PC-9 (cell line): Measurements from ENCODE around the gene CAMK2B. TPM values are rescaled to one million over a fixed set of nuclear protein-coding genes. Genes with fewer than 3 reads are reported as not detected.

Experiments
- BruUV-seq: library from RNA; stranded (reverse); fragments of 400-500 nt; replicated peaks from 2 replicates; lab custom pipeline; 2021; lab: Mats Ljungman, UMichigan
- CTCF ChIA-PET: fragments of 300-600 bp; sonication (Branson Sonifier 250); formaldehyde crosslinking; loops from one replicate; lab custom pipeline; 2022; ENCODE audit warnings: antibody characterized with exemption; lab: Charles Lee
- POLR2A ChIA-PET: fragments of 300-600 bp; sonication (Branson Sonifier 250); formaldehyde crosslinking; loops from one replicate; lab custom pipeline; 2022; ENCODE audit warnings: antibody characterized with exemption; ENCODE audit not compliant: unreplicated experiment; lab: Charles Lee
- DNase-seq, 2 experiments: peaks; one replicate each; pipeline versions ENCODE4 v3.0.0 to v3.0.0-alpha.2; 2015 to 2022; ENCODE audit warnings: mixed read lengths in 1 of 2
- H2AFZ ChIP-seq: fragments of 200-600 bp; sonication (generic); 2 replicates; pipeline ENCODE4 v1.8.1; 2017; ENCODE audit warnings: antibody characterized with exemption
- H3F3A ChIP-seq: fragments of 200-600 bp; sonication (generic); 2 replicates; pipeline ENCODE4 v1.8.1; 2017; ENCODE audit warnings: antibody characterized with exemption, mild to moderate bottlenecking, low read depth; ENCODE audit not compliant: insufficient read depth
- H3K27ac ChIP-seq: fragments of 200-600 bp; sonication (generic); 2 replicates; pipeline ENCODE4 v1.6.1; 2016; ENCODE audit warnings: mixed run types
- H3K27me3 ChIP-seq: fragments of 200-600 bp; sonication (generic); 2 replicates; pipeline ENCODE4 v1.6.1; 2016; ENCODE audit warnings: low read depth, mixed run types; ENCODE audit not compliant: insufficient read depth
- H3K36me3 ChIP-seq: fragments of 200-600 bp; sonication (generic); 2 replicates; pipeline ENCODE4 v1.6.1; 2016; ENCODE audit warnings: low read depth, mixed run types
- H3K4me1 ChIP-seq: fragments of 200-600 bp; sonication (generic); replicated peaks from 2 replicates; pipeline ENCODE4 v1.6.1; 2016; ENCODE audit warnings: mixed run types; ENCODE audit not compliant: insufficient read depth
- H3K4me2 ChIP-seq: fragments of 200-600 bp; sonication (generic); 2 replicates; pipeline ENCODE4 v1.6.1; 2017; ENCODE audit warnings: mixed run types
- H3K4me3 ChIP-seq: fragments of 200-600 bp; sonication (generic); 2 replicates; pipeline ENCODE4 v1.6.1; 2016; ENCODE audit warnings: mixed run types
- H3K79me2 ChIP-seq: fragments of 200-600 bp; sonication (generic); 2 replicates; pipeline ENCODE4 v1.6.1; 2017; ENCODE audit warnings: low read depth, mixed run types
- H3K9me2 ChIP-seq: fragments of 200-600 bp; sonication (generic); 2 replicates; pipeline ENCODE4 v1.8.1; 2017; ENCODE audit warnings: mild to moderate bottlenecking; ENCODE audit not compliant: insufficient read depth
- H3K9me3 ChIP-seq: fragments of 200-600 bp; sonication (generic); 2 replicates; pipeline ENCODE4 v1.8.1; 2016; ENCODE audit warnings: low read depth; ENCODE audit not compliant: insufficient read depth
- H4K20me1 ChIP-seq: fragments of 200-600 bp; sonication (generic); 2 replicates; pipeline ENCODE4 v1.8.1; 2017; ENCODE audit not compliant: insufficient read depth
- CTCF ChIP-seq: fragments of 200-600 bp; sonication (generic); conservative IDR thresholded peaks from 2 replicates; pipeline ENCODE4 v1.6.1; 2017; ENCODE audit warnings: mixed run types, antibody characterized with exemption, mild to moderate bottlenecking, moderate library complexity
- EZH2 ChIP-seq: fragments of 200-600 bp; sonication (generic); IDR thresholded peaks from 2 replicates; pipeline ENCODE4 v1.8.0; 2017; ENCODE audit warnings: antibody characterized with exemption, low read depth
- intact Hi-C: fragments of 100-400 bp; cut with micrococcal nuclease; formaldehyde crosslinking; loops from one replicate; pipeline ENCODE4 v1.10.0; 2022; ENCODE audit not compliant: unreplicated experiment
- total RNA-seq: library from RNA; stranded (reverse); gene quantifications from 2 replicates; pipeline ENCODE4 v1.2.3, GENCODE V29; 2021

CAMK2B gene
- total RNA-seq, 1 experiment from 2014 or later = 0.15 TPM

- H3K27me3 ChIP-seq = no peaks in the 10 kb centered on the region
- no peaks in the 10 kb centered on the region for H3K79me2 ChIP-seq
- H3K9me2 ChIP-seq = no peaks in the 10 kb centered on the region
- intact Hi-C loops = no loop called here
- H3K4me2 ChIP-seq = peak overlapping the region; percentile 65; the same call in 1 of the 2 replicates
- H3K36me3 ChIP-seq = no peaks in the 10 kb centered on the region
- H3K4me3 ChIP-seq = no peak overlapping the region
- BruUV-seq = no TSS peak
- peaks cover 38% of the 10 kb centered on the region for H3K4me1 ChIP-seq
- CTCF ChIA-PET = interaction anchor here (0.5 kb wide), 1 partner anchor 118 kb away, joined by 3 read pairs; no protein-coding TSS in a partner anchor
- no peak for TF ChIP-seq CTCF
- TF ChIP-seq EZH2 = no peak
- H2AFZ ChIP-seq = no peak overlapping the region
- H4K20me1 ChIP-seq = no peaks in the 10 kb centered on the region
- peaks cover 25% of the 10 kb centered on the region; the same call in 1 of the 2 replicates for H3F3A ChIP-seq
- POLR2A ChIA-PET = interaction anchor here (0.6 kb wide), 1 partner anchor 132 kb away, joined by 4 read pairs; no protein-coding TSS in a partner anchor
- H3K27ac ChIP-seq = no peak overlapping the region
- no peak for DNase-seq
- peaks cover 5% of the 10 kb centered on the region for H3K9me3 ChIP-seq
Observed at GRCh38 chr7:44185729-44186128, 139.7 kb downstream of the CAMK2B start.

GRCh38 chr7:44184873-44185446 lies 140.4 kb downstream of the CAMK2B start:
- Histone ChIP-seq H4K20me1 (no peaks in the 10 kb centered on the region), H2AFZ (no peak overlapping the region; the same call in 1 of the 2 replicates), H3K27ac (peak overlapping the region; percentile 35), H3K4me2 (peak overlapping the region; percentile 65), H3K4me3 (0 out of 2 replicates have a peak overlapping the region, but pooled peaks have one; percentile 17), H3K79me2 (no peaks in the 10 kb centered on the region), H3K36me3 (no peaks in the 10 kb centered on the region), H3K27me3 (no peaks in the 10 kb centered on the region), H3K4me1 (peaks cover 45% of the 10 kb centered on the region), H3K9me2 (no peaks in the 10 kb centered on the region), H3F3A (peaks cover 31% of the 10 kb centered on the region), H3K9me3 (peaks cover 5% of the 10 kb centered on the region)
- no peak for DNase-seq
- intact Hi-C loops = loop anchor here (1.0 to 5.0 kb wide), 3 partner anchors 22 to 103 kb away; partner anchors contain the start of gene POLM
- BruUV-seq = no TSS peak
- CTCF ChIA-PET = no interaction called here
- POLR2A ChIA-PET = interaction anchor here (0.6 kb wide), 1 partner anchor 131 kb away, joined by 4 read pairs; no protein-coding TSS in a partner anchor
- no peak for TF ChIP-seq CTCF
- TF ChIP-seq EZH2 = no peak

- no peak overlapping the region for H3K4me3 ChIP-seq
- ChIA-PET CTCF (no interaction called here), POLR2A (no interaction called here)
- H3K27ac ChIP-seq = peak overlapping the region; percentile 35
- H3K27me3 ChIP-seq = no peaks in the 10 kb centered on the region
- BruUV-seq = no TSS peak
- peaks cover 5% of the 10 kb centered on the region for H3K9me3 ChIP-seq
- peaks cover 51% of the 10 kb centered on the region for H3K4me1 ChIP-seq
- H3K79me2 ChIP-seq = no peaks in the 10 kb centered on the region
- intact Hi-C loops = loop anchor here (1.0 to 5.0 kb wide), 3 partner anchors 21 to 102 kb away; partner anchors contain the start of gene POLM
- peak; percentile 90 to 99 for DNase-seq
- H3K4me2 ChIP-seq = peak overlapping the region; percentile 65
- H3F3A ChIP-seq = peaks cover 36% of the 10 kb centered on the region
- TF ChIP-seq EZH2 = no peak
- TF ChIP-seq CTCF = no peak
- no peaks in the 10 kb centered on the region for H3K36me3 ChIP-seq
- H4K20me1 ChIP-seq = no peaks in the 10 kb centered on the region
- H3K9me2 ChIP-seq = no peaks in the 10 kb centered on the region
- no peak overlapping the region for H2AFZ ChIP-seq
Observed at GRCh38 chr7:44184206-44184872, 141.1 kb downstream of the CAMK2B start.
